Stimulated activated CD8-positive, alpha-beta memory T cell treated with anti-CD3 and anti-CD28 coated beads, Interleukin-4, amount 100 ng/mL, for 1 hour (primary cell): ENCODE data around the gene NCAN.

Experiments used
- DNase-seq, 2 donors: peaks; one replicate each; pipeline ENCODE4 v3.0.0-alpha.2; 2020; ENCODE audit warnings: low read depth in 2 of 2, low spot score in 1 of 2

Gene NCAN

GRCh38 chr19:19279062-19279612 lies 67.4 kb downstream of the NCAN start:
- no peak for DNase-seq

GRCh38 chr19:19279853-19280252 lies 68.1 kb downstream of the NCAN start:
- DNase-seq: no peak

- DNase-seq: no peak
Measured at GRCh38 chr19:19280561-19280960, 68.8 kb downstream of the NCAN start.

GRCh38 chr19:19285686-19286085 lies 73.9 kb downstream of the NCAN start:
- DNase-seq: no peak

- no peak for DNase-seq
Measured at GRCh38 chr19:19292607-19293006, 80.8 kb downstream of the NCAN start.

GRCh38 chr19:19294914-19295313 lies 83.2 kb downstream of the NCAN start:
- DNase-seq: no peak

- no peak for DNase-seq
Measured at GRCh38 chr19:19296953-19297689, 85.4 kb downstream of the NCAN start.

- no peak for DNase-seq
Measured at GRCh38 chr19:19297759-19298158, 86.0 kb downstream of the NCAN start.

- no peak for DNase-seq
Measured at GRCh38 chr19:19300613-19301012, 88.9 kb downstream of the NCAN start.
